ENCODE data around the gene PCYT1A.

- TF ChIP-seq CTCF (conservative IDR thresholded peaks at IDR 0.05 in 1 of 2, IDR thresholded peaks at IDR 0.05 in 1 of 2; ENCODE audit: extremely low read depth in 1 of 2, insufficient read depth in 1 of 2, low read depth in 1 of 2, low read length in 2 of 2) (no peak), EZH2 (IDR thresholded peaks at IDR 0.05; ENCODE audit: borderline replicate concordance, low read length) (no peak)
Measured at GRCh38 chr3:196195664-196196265, 91.8 kb downstream of the PCYT1A start.

Measured in mammary epithelial cell (primary cell).